Measurements from ENCODE around the gene SLC30A3. TPM values are rescaled to one million over a fixed set of nuclear protein-coding genes. Genes with fewer than 3 reads are reported as not detected.

SLC30A3 gene
- total and polyA plus RNA-seq, 12 donors, result 4.3 to 35.8 (median 10.4) TPM

GRCh38 chr2:27211943-27212625, 50.8 kb downstream of the SLC30A3 start, which contains the start of the genes ATRAID and SLC5A6:
Gene ATRAID, plus strand, starts transcription at chr2:27212041. Its CDS starts 328 bp downstream, at chr2:27212369.
Gene SLC5A6, minus strand, starts transcription at chr2:27212268. Its CDS starts 4,618 bp downstream, at chr2:27207650.
- no peaks in the 10 kb centered on the region for H3K9me3 ChIP-seq
- peak within 1 kb of the TSS; percentile 50 to 93 (median 77) for H3K4me3 ChIP-seq
- 0 to 1% methylated on average over 72 to 73 of the region's 73 CpGs for WGBS, 2 donors
- H3K27me3 ChIP-seq, result no peaks in the 10 kb centered on the region
- H3K36me3 ChIP-seq, result peaks cover 0 to 64% (median 8%) of the 10 kb centered on the region in 9 donors
- H3K4me1 ChIP-seq, result peaks cover 7 to 30% (median 22%) of the 10 kb centered on the region in 9 donors
- peak; percentile 86 to 89 for DNase-seq
- intact Hi-C loops (cut with DNase I), result loop anchor here in 3 of 10 donors (5.0 to 10.0 kb wide), 3 partner anchors 143 to 153 kb away; partner anchors contain the start of gene GTF3C2 (in 2 of the 3)
- TF ChIP-seq, protein P1, sequence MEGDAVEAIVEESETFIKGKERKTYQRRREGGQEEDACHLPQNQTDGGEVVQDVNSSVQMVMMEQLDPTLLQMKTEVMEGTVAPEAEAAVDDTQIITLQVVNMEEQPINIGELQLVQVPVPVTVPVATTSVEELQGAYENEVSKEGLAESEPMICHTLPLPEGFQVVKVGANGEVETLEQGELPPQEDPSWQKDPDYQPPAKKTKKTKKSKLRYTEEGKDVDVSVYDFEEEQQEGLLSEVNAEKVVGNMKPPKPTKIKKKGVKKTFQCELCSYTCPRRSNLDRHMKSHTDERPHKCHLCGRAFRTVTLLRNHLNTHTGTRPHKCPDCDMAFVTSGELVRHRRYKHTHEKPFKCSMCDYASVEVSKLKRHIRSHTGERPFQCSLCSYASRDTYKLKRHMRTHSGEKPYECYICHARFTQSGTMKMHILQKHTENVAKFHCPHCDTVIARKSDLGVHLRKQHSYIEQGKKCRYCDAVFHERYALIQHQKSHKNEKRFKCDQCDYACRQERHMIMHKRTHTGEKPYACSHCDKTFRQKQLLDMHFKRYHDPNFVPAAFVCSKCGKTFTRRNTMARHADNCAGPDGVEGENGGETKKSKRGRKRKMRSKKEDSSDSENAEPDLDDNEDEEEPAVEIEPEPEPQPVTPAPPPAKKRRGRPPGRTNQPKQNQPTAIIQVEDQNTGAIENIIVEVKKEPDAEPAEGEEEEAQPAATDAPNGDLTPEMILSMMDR (IDR thresholded peaks at IDR 0.05), result no peak
- H3K27ac ChIP-seq, result peak within 1 kb of the TSS; percentile 89 to 99 (median 98)
- ATAC-seq, result peak; percentile 97 to 99 (median 98)

DNA sequence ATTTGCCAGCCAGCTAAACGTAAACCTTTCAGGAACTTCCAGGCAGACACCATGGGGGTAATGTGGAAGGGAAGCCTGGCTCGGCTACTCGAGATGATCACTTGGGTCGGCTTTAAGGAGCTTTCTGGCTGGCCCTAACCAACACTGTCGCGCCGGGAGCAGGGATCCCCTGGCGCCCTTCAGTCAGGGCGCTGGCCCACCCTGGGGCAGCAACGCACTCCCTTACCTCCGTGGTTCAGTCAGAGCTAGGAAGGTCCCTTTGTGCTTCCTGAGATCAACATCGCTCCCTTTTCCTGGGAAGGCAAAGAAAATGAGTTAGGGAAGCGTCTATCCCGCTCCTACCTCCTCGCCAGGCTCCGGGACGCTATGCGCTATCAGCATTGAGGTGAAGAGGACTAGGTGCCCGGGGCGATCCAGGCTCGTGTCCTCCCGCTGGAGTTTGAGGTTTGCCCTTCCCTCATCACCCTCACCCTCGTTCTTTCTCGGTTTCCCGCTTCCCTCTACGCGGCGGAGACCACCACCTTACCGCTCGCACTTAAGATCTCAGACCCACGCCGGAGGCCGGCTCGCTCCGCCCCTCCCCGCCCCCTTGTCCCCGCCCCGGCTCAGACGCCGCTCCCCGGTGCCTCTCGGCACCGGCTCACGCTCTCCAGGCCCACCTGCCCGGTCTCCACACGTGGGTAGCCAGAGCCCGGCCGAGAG, 51.5 kb downstream of the SLC30A3 start:
- 2 to 6% methylated on average over 47 to 48 of the region's 48 CpGs for WGBS, 2 donors
- no peaks in the 10 kb centered on the region for H3K27me3 ChIP-seq
- TF ChIP-seq, protein P1 (IDR thresholded peaks at IDR 0.05), result no peak
- peaks cover 7 to 23% (median 17%) of the 10 kb centered on the region in 9 donors for H3K4me1 ChIP-seq
- DNase-seq (no peak), ATAC-seq (peak in 7 of 8 donors; percentile 1 to 35 (median 3))
- no peaks in the 10 kb centered on the region for H3K9me3 ChIP-seq
- H3K4me3 ChIP-seq, result peak overlapping the region; percentile 50 to 93 (median 77)
- H3K36me3 ChIP-seq, result peaks cover 0 to 67% (median 14%) of the 10 kb centered on the region in 9 donors
- intact Hi-C loops (cut with DNase I), result loop anchor here in 3 of 10 donors (5.0 to 10.0 kb wide), 3 partner anchors 143 to 153 kb away; partner anchors contain the start of gene GTF3C2 (in 2 of the 3)
- H3K27ac ChIP-seq, result peak overlapping the region; percentile 89 to 99 (median 98)

DNA sequence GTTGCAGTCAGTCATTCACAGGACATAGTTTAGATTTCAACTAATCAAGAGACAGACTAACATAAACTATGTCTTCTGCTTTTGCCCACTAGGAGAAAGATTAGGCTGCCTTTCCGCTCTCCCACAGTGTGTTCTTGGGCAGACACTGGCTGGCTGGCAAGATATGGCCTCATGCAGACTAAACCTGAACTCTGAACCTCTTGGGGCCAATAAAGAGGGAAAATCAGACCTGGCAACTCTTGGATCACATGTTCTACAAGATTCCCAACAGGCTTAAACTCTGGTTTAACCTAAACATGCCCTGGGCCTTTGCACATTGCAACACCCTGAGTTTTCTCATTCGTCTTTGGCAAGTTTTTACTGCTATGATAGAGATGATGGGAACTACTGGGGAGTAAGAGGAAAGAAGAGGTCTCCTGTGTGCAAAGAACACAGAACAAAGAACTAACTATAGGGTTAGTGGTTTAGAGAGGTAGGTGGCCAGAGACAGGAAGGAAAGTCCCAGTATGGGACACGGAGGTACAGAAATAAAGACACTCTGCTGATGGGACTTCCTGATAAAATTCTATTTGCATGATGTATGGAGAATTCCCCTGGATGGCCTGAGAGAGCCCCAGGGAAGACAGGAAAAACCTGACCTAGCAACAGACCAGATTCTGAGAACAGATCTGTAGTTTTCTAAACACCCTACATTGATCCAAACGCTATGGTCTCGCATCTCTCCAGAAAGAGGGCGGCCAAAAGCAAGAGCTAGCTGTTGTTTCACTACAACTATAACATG, 53.0 kb downstream of the SLC30A3 start:
- no peaks in the 10 kb centered on the region for H3K27me3 ChIP-seq
- no peak overlapping the region for H3K4me3 ChIP-seq
- ATAC-seq, result no peak
- H3K4me1 ChIP-seq, result peaks cover 7 to 22% (median 17%) of the 10 kb centered on the region in 9 donors
- peaks cover 0 to 67% (median 18%) of the 10 kb centered on the region in 9 donors for H3K36me3 ChIP-seq
- H3K27ac ChIP-seq, result no peak overlapping the region
- H3K9me3 ChIP-seq, result no peaks in the 10 kb centered on the region
- no peak for DNase-seq
- TF ChIP-seq, protein P1 (IDR thresholded peaks at IDR 0.05), result no peak
- intact Hi-C loops (cut with DNase I), result loop anchor here in 7 of 10 donors (5.0 to 10.0 kb wide), 7 partner anchors 113 to 425 kb away; partner anchors contain the start of genes GTF3C2 (in 2 of the 7), CENPA (in 1 of the 7) and MAPRE3 (in 1 of the 7)
- 87 to 96% methylated on average over 6 of the region's 6 CpGs for WGBS, 2 donors
